CD14-positive monocyte (primary cell): ENCODE results near the gene DTNB. TPM values are rescaled to one million over a fixed set of nuclear protein-coding genes. Genes with fewer than 3 reads are reported as not detected.

ENCODE experiments used
- DNase-seq, 3 donors: peaks; one replicate each; pipeline ENCODE4 v3.0.0-alpha.2; 2011 to 2022
- H2AFZ ChIP-seq: 2 replicates; pipeline ENCODE4 v1.6.0; 2012; ENCODE audit warnings: mild to moderate bottlenecking, low read depth, low read length, inconsistent platforms; ENCODE audit not compliant: insufficient read depth, poor library complexity, severe bottlenecking
- H3K27ac ChIP-seq, 2 donors: 1 replicate in 1 of 2; 2 replicates in 1 of 2; pipeline ENCODE4 v1.5.1; 2012 to 2013; ENCODE audit warnings: low read length in 2 of 2, control low read depth in 1 of 2, inconsistent platforms in 1 of 2, low read depth in 1 of 2, mild to moderate bottlenecking in 1 of 2
- H3K27me3 ChIP-seq, 2 donors: one replicate each; pipeline versions ENCODE4 v1.6.0 to v1.6.1; 2011 to 2013; ENCODE audit warnings: low read length in 2 of 2; ENCODE audit not compliant: control insufficient read depth in 2 of 2, insufficient read depth in 2 of 2
- H3K36me3 ChIP-seq, 2 donors: replicated peaks in 1 of 2; 1 replicate in 1 of 2; 2 replicates in 1 of 2; pipeline versions ENCODE4 v1.5.1 to v1.6.1; 2012 to 2013; ENCODE audit warnings: low read length in 2 of 2, control low read depth in 1 of 2, inconsistent platforms in 1 of 2, mild to moderate bottlenecking in 1 of 2; ENCODE audit not compliant: insufficient read depth in 2 of 2, control insufficient read depth in 1 of 2
- H3K4me1 ChIP-seq, 2 donors: 1 replicate in 1 of 2; 2 replicates in 1 of 2; pipeline versions ENCODE4 v1.5.1 to v1.6.1; 2012 to 2013; ENCODE audit warnings: low read length in 2 of 2, control low read depth in 1 of 2, inconsistent platforms in 1 of 2, mild to moderate bottlenecking in 1 of 2, moderate library complexity in 1 of 2; ENCODE audit not compliant: insufficient read depth in 2 of 2, control insufficient read depth in 1 of 2
- H3K4me2 ChIP-seq: replicated peaks from 2 replicates; pipeline ENCODE3; 2012; ENCODE audit warnings: low read length, moderate library complexity, mild to moderate bottlenecking; ENCODE audit not compliant: poor library complexity, severe bottlenecking; ENCODE audit errors: extremely low read depth
- H3K4me3 ChIP-seq, 3 experiments: fragments of 200-600 bp in 1 of 3; sonication (generic) in 1 of 3; replicated peaks in 1 of 3; 1 replicate in 2 of 3; 2 replicates in 1 of 3; pipeline ENCODE4 v1.5.1; 2011 to 2013; ENCODE audit warnings: low read length in 3 of 3, mild to moderate bottlenecking in 3 of 3, control low read depth in 2 of 3, low read depth in 2 of 3, inconsistent platforms in 1 of 3, moderate library complexity in 1 of 3
- H3K79me2 ChIP-seq: 2 replicates; pipeline ENCODE4 v1.6.0; 2012; ENCODE audit warnings: mild to moderate bottlenecking, control low read depth, inconsistent platforms, low read length, moderate library complexity; ENCODE audit not compliant: insufficient read depth
- H3K9ac ChIP-seq: 2 replicates; pipeline ENCODE4 v1.6.0; 2017; ENCODE audit warnings: low read length, mild to moderate bottlenecking; ENCODE audit not compliant: insufficient read depth, poor library complexity, severe bottlenecking
- H3K9me3 ChIP-seq, 2 donors: replicated peaks in 1 of 2; 1 replicate in 1 of 2; 2 replicates in 1 of 2; pipeline versions ENCODE4 v1.5.1 to v1.6.1; 2012 to 2013; ENCODE audit warnings: low read length in 2 of 2, control low read depth in 1 of 2; ENCODE audit not compliant: control insufficient read depth in 1 of 2, insufficient read depth in 1 of 2
- H4K20me1 ChIP-seq: 2 replicates; pipeline ENCODE4 v1.6.0; 2012; ENCODE audit warnings: mild to moderate bottlenecking, low read length, control low read depth, moderate library complexity; ENCODE audit not compliant: insufficient read depth
- H3K27ac Mint-ChIP-seq, 7 donors: one replicate each; pipeline ENCODE4 v1.8.0; 2020; ENCODE audit warnings: mild to moderate bottlenecking in 7 of 7, mixed read lengths in 7 of 7, moderate library complexity in 6 of 7, inconsistent platforms in 2 of 7
- H3K27me3 Mint-ChIP-seq, 3 donors: one replicate each; pipeline ENCODE4 v1.8.0; 2021 to 2022; ENCODE audit warnings: low read depth in 3 of 3, mild to moderate bottlenecking in 3 of 3, mixed read lengths in 3 of 3, moderate library complexity in 3 of 3, inconsistent platforms in 1 of 3
- H3K36me3 Mint-ChIP-seq, 2 donors: one replicate each; pipeline ENCODE4 v1.8.0; 2020; ENCODE audit warnings: mixed read lengths in 2 of 2, inconsistent platforms in 1 of 2, mild to moderate bottlenecking in 1 of 2
- H3K4me1 Mint-ChIP-seq: one replicate; pipeline ENCODE4 v1.8.0; 2020; ENCODE audit warnings: mild to moderate bottlenecking, mixed read lengths
- H3K4me3 Mint-ChIP-seq, 2 donors: one replicate each; pipeline ENCODE4 v1.8.0; 2020; ENCODE audit warnings: mild to moderate bottlenecking in 2 of 2, mixed read lengths in 2 of 2, moderate library complexity in 1 of 2
- H3K9me3 Mint-ChIP-seq, 7 donors: one replicate each; pipeline ENCODE4 v1.8.0; 2020 to 2022; ENCODE audit warnings: mixed read lengths in 7 of 7, mild to moderate bottlenecking in 6 of 7, moderate library complexity in 6 of 7, inconsistent platforms in 2 of 7
- WGBS: methylation state at CpG from one replicate; pipeline ENCODE4 v1.1.5; 2013; ENCODE audit warnings: missing lambda C conversion rate; ENCODE audit not compliant: insufficient coverage; 5-methylcytosine and 5-hydroxymethylcytosine counted together
- intact Hi-C, 2 donors: fragments of 100-400 bp; cut with micrococcal nuclease; formaldehyde crosslinking; loops; one replicate each; pipeline versions ENCODE4 v1.15.0 to v1.15.1; 2023
- polyA plus RNA-seq, 3 donors: library from polyadenylated mRNA; depleted of rRNA in 1 of 3; unstranded in 2 of 3; stranded (reverse) in 1 of 3; fragments of 300-500 nt in 2 of 3; fragments of >200 nt in 1 of 3; fragmentation: Illumina TruSeq in 2 of 3; gene quantifications; 1 replicate in 2 of 3; 2 replicates in 1 of 3; pipeline ENCODE4 v1.2.3, GENCODE V29; 2012 to 2021
- TF ChIP-seq, protein P1 (sequence below): fragments of 200-600 bp; IDR thresholded peaks from one replicate; pipeline ENCODE4 v1.8.0; 2022; ENCODE audit warnings: antibody characterized with exemption, mild to moderate bottlenecking

DTNB gene
- polyA plus RNA-seq, 3 donors = 3.0 to 4.2 (median 3.3) TPM

DNA sequence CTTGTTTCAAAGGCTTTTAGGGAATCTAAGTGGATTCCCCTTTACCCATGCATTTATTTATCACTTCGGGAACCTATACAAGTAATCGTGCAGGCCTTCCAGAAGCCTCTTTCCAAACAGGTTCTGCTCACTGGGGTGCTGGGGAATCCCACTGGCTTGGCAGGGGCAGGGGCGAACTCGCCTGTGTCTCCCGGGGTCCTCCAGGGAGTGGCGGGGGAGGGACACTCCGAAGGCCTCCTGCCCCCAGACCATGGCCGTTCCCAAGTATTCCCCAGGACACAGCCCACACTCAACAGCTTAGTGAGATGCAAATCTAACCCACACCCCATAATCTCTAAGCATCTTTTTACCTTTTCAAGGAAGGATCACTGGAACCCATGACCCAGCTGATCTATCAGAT lies 338.2 kb downstream of the DTNB start:
- peaks cover 43% of the 10 kb centered on the region for H3K4me1 Mint-ChIP-seq
- peaks cover 0 to 6% (median 5%) of the 10 kb centered on the region in 3 donors for H3K27me3 Mint-ChIP-seq
- no peak for DNase-seq
- no peaks in the 10 kb centered on the region for H3K36me3 ChIP-seq
- 93% methylated on average over 6 of the region's 8 CpGs for WGBS
- no peak overlapping the region for H3K4me3 ChIP-seq
- peaks cover 99% of the 10 kb centered on the region for H4K20me1 ChIP-seq
- H3K27me3 ChIP-seq = no peaks in the 10 kb centered on the region
- H3K9me3 ChIP-seq = no peaks in the 10 kb centered on the region
- no peak overlapping the region for H3K4me2 ChIP-seq
- peaks cover 24% of the 10 kb centered on the region for H3K79me2 ChIP-seq
- H3K27ac ChIP-seq = no peak overlapping the region
- peaks cover 7 to 17% of the 10 kb centered on the region in 2 donors for H3K4me1 ChIP-seq
- H3K27ac Mint-ChIP-seq = no peak overlapping the region
- peaks cover 22 to 27% of the 10 kb centered on the region in 2 donors for H3K36me3 Mint-ChIP-seq
- no peak overlapping the region for H3K9ac ChIP-seq
- TF ChIP-seq, protein P1, sequence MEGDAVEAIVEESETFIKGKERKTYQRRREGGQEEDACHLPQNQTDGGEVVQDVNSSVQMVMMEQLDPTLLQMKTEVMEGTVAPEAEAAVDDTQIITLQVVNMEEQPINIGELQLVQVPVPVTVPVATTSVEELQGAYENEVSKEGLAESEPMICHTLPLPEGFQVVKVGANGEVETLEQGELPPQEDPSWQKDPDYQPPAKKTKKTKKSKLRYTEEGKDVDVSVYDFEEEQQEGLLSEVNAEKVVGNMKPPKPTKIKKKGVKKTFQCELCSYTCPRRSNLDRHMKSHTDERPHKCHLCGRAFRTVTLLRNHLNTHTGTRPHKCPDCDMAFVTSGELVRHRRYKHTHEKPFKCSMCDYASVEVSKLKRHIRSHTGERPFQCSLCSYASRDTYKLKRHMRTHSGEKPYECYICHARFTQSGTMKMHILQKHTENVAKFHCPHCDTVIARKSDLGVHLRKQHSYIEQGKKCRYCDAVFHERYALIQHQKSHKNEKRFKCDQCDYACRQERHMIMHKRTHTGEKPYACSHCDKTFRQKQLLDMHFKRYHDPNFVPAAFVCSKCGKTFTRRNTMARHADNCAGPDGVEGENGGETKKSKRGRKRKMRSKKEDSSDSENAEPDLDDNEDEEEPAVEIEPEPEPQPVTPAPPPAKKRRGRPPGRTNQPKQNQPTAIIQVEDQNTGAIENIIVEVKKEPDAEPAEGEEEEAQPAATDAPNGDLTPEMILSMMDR = no peak
- no peak overlapping the region for H2AFZ ChIP-seq
- intact Hi-C loops = loop anchor here in 1 of 2 donors (5.0 kb wide), 1 partner anchor 33 kb away; no protein-coding TSS in a partner anchor
- no peak overlapping the region for H3K4me3 Mint-ChIP-seq
- H3K9me3 Mint-ChIP-seq = peaks cover 0 to 2% (median 0%) of the 10 kb centered on the region in 7 donors

DNA sequence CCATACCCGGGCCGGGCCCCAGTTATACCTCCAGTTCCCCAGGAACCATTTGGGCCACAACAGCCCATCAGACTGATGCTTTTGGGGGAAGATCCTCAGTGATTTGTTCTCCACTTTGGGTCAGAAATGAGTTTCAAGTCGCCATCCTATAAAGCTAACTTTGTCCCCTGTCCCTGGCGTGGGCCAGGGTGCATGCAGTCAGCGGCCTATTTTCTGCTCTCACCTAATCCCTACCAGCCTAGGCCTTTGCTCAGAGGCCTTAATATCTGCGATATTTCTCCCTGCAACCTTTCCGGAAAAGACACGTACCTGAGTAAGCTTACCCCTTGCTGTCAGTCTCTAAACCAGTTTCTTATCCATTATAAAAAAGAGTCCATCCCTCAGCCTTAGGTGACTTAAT lies 338.9 kb downstream of the DTNB start:
- no peaks in the 10 kb centered on the region for H3K27me3 ChIP-seq
- no peak overlapping the region for H3K4me2 ChIP-seq
- DNase-seq = no peak
- H3K27me3 Mint-ChIP-seq = peaks cover 2 to 4% (median 2%) of the 10 kb centered on the region in 3 donors
- TF ChIP-seq, protein P1 = no peak
- H3K27ac ChIP-seq = no peak overlapping the region
- peaks cover 41% of the 10 kb centered on the region for H3K4me1 Mint-ChIP-seq
- peak overlapping the region in 2 of 7 donors; percentile 62 to 83 for H3K27ac Mint-ChIP-seq
- no peak overlapping the region for H2AFZ ChIP-seq
- no peaks in the 10 kb centered on the region for H3K36me3 ChIP-seq
- peaks cover 99% of the 10 kb centered on the region for H4K20me1 ChIP-seq
- peaks cover 22 to 29% of the 10 kb centered on the region in 2 donors for H3K36me3 Mint-ChIP-seq
- 91% methylated on average over 8 of the region's 8 CpGs for WGBS
- H3K79me2 ChIP-seq = peaks cover 21% of the 10 kb centered on the region
- H3K4me3 Mint-ChIP-seq = no peak overlapping the region
- H3K4me3 ChIP-seq = no peak overlapping the region
- no peak overlapping the region for H3K9ac ChIP-seq
- H3K4me1 ChIP-seq = peaks cover 4 to 10% of the 10 kb centered on the region in 2 donors
- H3K9me3 ChIP-seq = no peaks in the 10 kb centered on the region
- intact Hi-C loops = no loop called here
- H3K9me3 Mint-ChIP-seq = peaks cover 0 to 2% (median 0%) of the 10 kb centered on the region in 7 donors
